ENCODE measurements around the gene FBN1.

The FBN1 gene

DNA sequence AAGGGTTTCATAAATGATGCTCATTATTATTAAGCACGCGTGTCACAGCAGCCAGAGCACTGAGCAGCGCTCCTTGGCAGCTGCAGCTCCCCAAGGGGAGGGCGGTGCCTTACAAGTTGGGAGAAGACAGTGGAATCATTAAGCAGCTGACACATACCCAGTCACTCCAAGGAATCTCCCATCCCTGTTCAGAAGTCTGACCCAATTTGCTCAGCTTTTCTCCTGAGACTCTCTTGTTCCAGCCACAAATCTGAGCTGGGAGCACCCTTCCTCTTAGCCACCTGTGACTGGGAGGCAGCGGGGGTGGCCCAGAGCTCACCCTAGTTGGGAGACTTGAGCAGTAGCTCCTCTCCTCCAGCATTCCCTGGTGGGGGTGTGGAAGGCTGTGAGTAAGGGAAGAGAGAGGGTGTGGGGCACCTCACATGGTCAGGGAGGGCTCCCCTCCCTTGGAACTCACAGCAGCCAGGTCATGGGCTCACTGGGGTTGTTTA is 249.9 kb downstream of the FBN1 start:
- DNase-seq (ENCODE audit: low spot score), result no peak
- TF ChIP-seq, protein P1, sequence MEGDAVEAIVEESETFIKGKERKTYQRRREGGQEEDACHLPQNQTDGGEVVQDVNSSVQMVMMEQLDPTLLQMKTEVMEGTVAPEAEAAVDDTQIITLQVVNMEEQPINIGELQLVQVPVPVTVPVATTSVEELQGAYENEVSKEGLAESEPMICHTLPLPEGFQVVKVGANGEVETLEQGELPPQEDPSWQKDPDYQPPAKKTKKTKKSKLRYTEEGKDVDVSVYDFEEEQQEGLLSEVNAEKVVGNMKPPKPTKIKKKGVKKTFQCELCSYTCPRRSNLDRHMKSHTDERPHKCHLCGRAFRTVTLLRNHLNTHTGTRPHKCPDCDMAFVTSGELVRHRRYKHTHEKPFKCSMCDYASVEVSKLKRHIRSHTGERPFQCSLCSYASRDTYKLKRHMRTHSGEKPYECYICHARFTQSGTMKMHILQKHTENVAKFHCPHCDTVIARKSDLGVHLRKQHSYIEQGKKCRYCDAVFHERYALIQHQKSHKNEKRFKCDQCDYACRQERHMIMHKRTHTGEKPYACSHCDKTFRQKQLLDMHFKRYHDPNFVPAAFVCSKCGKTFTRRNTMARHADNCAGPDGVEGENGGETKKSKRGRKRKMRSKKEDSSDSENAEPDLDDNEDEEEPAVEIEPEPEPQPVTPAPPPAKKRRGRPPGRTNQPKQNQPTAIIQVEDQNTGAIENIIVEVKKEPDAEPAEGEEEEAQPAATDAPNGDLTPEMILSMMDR (IDR thresholded peaks at IDR 0.05; ENCODE audit: extremely low read depth, missing control alignments), result no peak

GRCh38 chr15:48394970-48395369 is 250.5 kb downstream of the FBN1 start:
- TF ChIP-seq, protein P1 (IDR thresholded peaks at IDR 0.05; ENCODE audit: extremely low read depth, missing control alignments), result no peak
- DNase-seq (ENCODE audit: low spot score), result no peak

GRCh38 chr15:48393645-48394506 is 251.6 kb downstream of the FBN1 start:
- no peak for DNase-seq (ENCODE audit: low spot score)
- TF ChIP-seq, protein P1 (IDR thresholded peaks at IDR 0.05; ENCODE audit: extremely low read depth, missing control alignments), result no peak

- no peak for DNase-seq (ENCODE audit: low spot score)
- TF ChIP-seq, protein P1 (IDR thresholded peaks at IDR 0.05; ENCODE audit: extremely low read depth, missing control alignments), result no peak
Measured at GRCh38 chr15:48392356-48392755, 253.2 kb downstream of the FBN1 start.

DNA sequence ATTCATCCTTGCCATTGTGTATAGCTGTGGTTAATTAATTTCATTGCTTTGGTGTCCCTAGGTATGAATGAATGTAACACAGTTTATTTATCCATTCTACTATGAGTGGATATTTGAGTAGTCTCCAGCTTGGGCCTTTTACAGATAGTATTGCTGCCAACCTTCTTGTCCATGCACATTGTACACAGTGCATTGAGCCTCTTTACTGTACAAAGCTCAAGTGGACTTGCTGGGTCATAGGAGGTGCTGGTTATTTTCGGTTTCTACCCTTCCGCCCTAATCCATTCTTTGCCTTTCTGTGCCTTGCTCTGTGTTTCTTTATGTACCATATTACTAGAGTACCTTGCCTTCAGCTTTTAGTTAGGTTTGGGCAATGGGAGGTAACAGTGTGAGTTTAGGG is 253.6 kb downstream of the FBN1 start:
- DNase-seq (ENCODE audit: low spot score), result no peak
- TF ChIP-seq, protein P1 (IDR thresholded peaks at IDR 0.05; ENCODE audit: extremely low read depth, missing control alignments), result no peak

GRCh38 chr15:48389691-48390143 is 255.8 kb downstream of the FBN1 start:
- TF ChIP-seq, protein P1 (IDR thresholded peaks at IDR 0.05; ENCODE audit: extremely low read depth, missing control alignments), result no peak
- DNase-seq (ENCODE audit: low spot score), result no peak

DNA sequence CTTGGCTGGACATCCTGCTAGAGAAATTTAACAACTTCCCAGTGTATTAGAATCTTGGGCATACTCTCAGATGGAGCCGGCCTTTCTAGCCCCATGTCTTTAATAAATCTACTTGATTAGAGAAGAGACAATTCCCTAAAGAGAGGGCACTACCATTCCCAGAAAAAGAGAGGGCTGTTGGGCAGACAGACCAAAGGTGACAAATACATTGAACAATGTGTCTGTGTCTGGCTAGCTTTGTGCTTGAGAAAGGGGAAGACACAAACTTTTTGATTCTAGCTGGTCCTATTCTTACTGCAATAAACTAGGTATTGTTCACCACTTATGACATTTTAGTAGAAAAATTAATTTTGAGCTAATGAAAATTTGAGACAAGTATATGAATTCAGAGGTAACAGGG is 256.6 kb downstream of the FBN1 start:
- DNase-seq (ENCODE audit: low spot score), result no peak
- TF ChIP-seq, protein P1 (IDR thresholded peaks at IDR 0.05; ENCODE audit: extremely low read depth, missing control alignments), result no peak
